Keratinocyte (primary cell): Measurements from ENCODE around the gene PCDHGB3.

Experiments
- CTCF ChIP-seq, 3 experiments: IDR thresholded peaks in 1 of 3; conservative IDR thresholded peaks in 1 of 3; optimal IDR thresholded peaks in 1 of 3; 2 replicates in 2 of 3; 3 replicates in 1 of 3; pipeline versions ENCODE3 to v1.5.1; 2011; ENCODE audit warnings: low read length in 3 of 3, mild to moderate bottlenecking in 3 of 3, moderate library complexity in 2 of 3, control low read depth in 1 of 3, inconsistent platforms in 1 of 3; ENCODE audit not compliant: insufficient read depth in 2 of 3; ENCODE audit errors: extremely low read depth in 1 of 3
- EZH2 ChIP-seq: IDR thresholded peaks from one replicate; pipeline ENCODE4 v1.6.1; 2012; ENCODE audit warnings: inconsistent platforms, mild to moderate bottlenecking, low read length, moderate library complexity

GRCh38 chr5:141369994-141370848, at the start of gene PCDHGB3:
- no peak for TF ChIP-seq EZH2
- peak; percentile 30 to 55 (median 31) for TF ChIP-seq CTCF (optimal IDR thresholded peaks at IDR 0.05 in 1 of 3, IDR thresholded peaks at IDR 0.05 in 1 of 3, conservative IDR thresholded peaks at IDR 0.05 in 1 of 3; ENCODE audit: extremely low read depth in 1 of 3, insufficient read depth in 2 of 3, low read length in 3 of 3)
